Esophagus squamous epithelium (tissue), 4 donors: ENCODE data around the gene STRBP.

Source experiments
- CTCF ChIP-seq, 6 experiments: fragments of 450-650 bp in 4 of 6; fragments of 200-600 bp in 2 of 6; sonication (generic) in 2 of 6; IDR thresholded peaks; one replicate each; pipeline ENCODE4 v1.5.1; 2016 to 2019; ENCODE audit warnings: antibody characterized with exemption in 6 of 6, mild to moderate bottlenecking in 4 of 6, moderate library complexity in 4 of 6
- POLR2A ChIP-seq, 4 donors: fragments of 450-650 bp; IDR thresholded peaks; one replicate each; pipeline ENCODE4 v1.6.1; 2017; ENCODE audit warnings: antibody characterized with exemption in 4 of 4, mild to moderate bottlenecking in 4 of 4, moderate library complexity in 3 of 4

DNA sequence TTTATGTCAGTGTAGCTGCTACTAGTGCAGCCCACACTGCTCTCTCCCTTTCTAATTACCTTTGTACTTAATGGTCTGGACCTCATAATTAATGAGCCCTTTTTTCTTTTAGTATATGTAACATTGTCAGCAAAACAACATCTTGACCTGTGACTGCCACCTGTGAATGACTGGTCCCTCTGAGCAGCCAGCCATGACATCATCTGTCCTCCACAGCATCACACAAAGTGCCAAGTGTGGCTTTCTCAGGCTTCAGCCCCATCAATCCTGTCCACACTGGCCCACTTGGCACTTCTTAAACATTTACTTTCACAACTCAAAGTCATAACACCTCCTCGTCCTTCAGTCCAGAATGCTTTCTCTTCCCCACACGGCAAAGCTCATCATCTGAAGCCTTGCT, 130.2 kb downstream of the STRBP start:
- TF ChIP-seq POLR2A (IDR thresholded peaks at IDR 0.05), result no peak
- no peak for TF ChIP-seq CTCF (IDR thresholded peaks at IDR 0.05)
